Ishikawa (cell line): ENCODE results near the gene SLC13A4.
A peak's percentile ranks its signal among the peaks of the same experiment; 100 is the strongest.

Experiments used
- CEBPB ChIP-seq: IDR thresholded peaks from 2 replicates; pipeline ENCODE4 v1.6.1; 2012
- CREB1 ChIP-seq: IDR thresholded peaks from 2 replicates; pipeline ENCODE4 v1.6.1; 2012; ENCODE audit warnings: low read depth
- EGR1 ChIP-seq: IDR thresholded peaks from 2 replicates; pipeline ENCODE4 v1.6.1; 2012
- EP300 ChIP-seq: IDR thresholded peaks from 2 replicates; pipeline ENCODE4 v1.6.1; 2012; ENCODE audit warnings: borderline replicate concordance
- FOXM1 ChIP-seq: IDR thresholded peaks from 2 replicates; pipeline ENCODE4 v1.6.1; 2012; ENCODE audit warnings: low read depth, borderline replicate concordance
- NFIC ChIP-seq: IDR thresholded peaks from 2 replicates; pipeline ENCODE4 v1.6.1; 2012
- RAD21 ChIP-seq: IDR thresholded peaks from 2 replicates; pipeline ENCODE4 v1.6.1; 2012; ENCODE audit warnings: low read depth
- REST ChIP-seq: IDR thresholded peaks from 2 replicates; pipeline ENCODE4 v1.6.1; 2012; ENCODE audit warnings: low read depth, mild to moderate bottlenecking
- TAF1 ChIP-seq: IDR thresholded peaks from 2 replicates; pipeline ENCODE4 v1.6.1; 2012; ENCODE audit warnings: low read depth, mild to moderate bottlenecking
- TCF12 ChIP-seq: IDR thresholded peaks from 2 replicates; pipeline ENCODE4 v1.6.1; 2012; ENCODE audit warnings: low read depth
- TEAD4 ChIP-seq: IDR thresholded peaks from 2 replicates; pipeline ENCODE4 v1.6.1; 2012
- YY1 ChIP-seq: IDR thresholded peaks from 2 replicates; pipeline ENCODE4 v1.6.1; 2012; ENCODE audit warnings: low read depth
- ZBTB7A ChIP-seq: IDR thresholded peaks from 2 replicates; pipeline ENCODE4 v1.6.1; 2012; ENCODE audit warnings: low read depth
- TF ChIP-seq, protein P1 (sequence below): IDR thresholded peaks from 2 replicates; pipeline ENCODE4 v1.6.1; 2012
- TF ChIP-seq, protein P2 (sequence below): IDR thresholded peaks from 2 replicates; pipeline ENCODE4 v1.6.1; 2012

SLC13A4 gene

GRCh38 chr7:135728136-135728669, at the start of gene SLC13A4:
Gene SLC13A4 (minus strand): TSS chr7:135728186. CDS start chr7:135727496, 690 bp downstream.
- TF ChIP-seq RAD21, result no peak
- no peak for TF ChIP-seq FOXM1
- 0 out of 2 replicates have a peak, but pooled peaks have one; percentile 9 for TF ChIP-seq TAF1

DNA sequence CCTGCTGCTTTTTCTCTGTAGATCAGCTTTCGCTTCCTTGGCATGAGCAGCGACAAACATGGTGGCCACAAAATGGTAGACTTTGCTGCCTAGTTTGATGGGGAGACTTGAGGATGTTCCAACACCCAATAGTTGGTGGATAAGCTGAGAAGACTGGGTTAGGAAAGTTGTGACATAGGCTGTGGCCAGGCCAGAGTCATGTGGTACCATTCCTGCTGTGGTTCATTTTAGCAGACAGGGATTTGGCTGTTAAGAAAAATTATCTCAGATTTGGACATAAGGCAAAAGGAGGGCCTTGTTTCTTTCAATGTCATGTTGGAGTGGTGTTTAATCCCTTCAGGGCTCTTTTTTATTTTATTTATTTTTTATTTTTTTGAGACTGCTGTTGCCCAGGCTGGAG, 47.2 kb upstream of the SLC13A4 start:
- TF ChIP-seq ZBTB7A (no peak), REST (no peak), YY1 (no peak), TCF12 (no peak), EP300 (no peak), RAD21 (no peak), CEBPB (no peak), TEAD4 (no peak), EGR1 (no peak), FOXM1 (no peak), NFIC (no peak), CREB1 (no peak), TAF1 (no peak)
- TF ChIP-seq, protein P1, sequence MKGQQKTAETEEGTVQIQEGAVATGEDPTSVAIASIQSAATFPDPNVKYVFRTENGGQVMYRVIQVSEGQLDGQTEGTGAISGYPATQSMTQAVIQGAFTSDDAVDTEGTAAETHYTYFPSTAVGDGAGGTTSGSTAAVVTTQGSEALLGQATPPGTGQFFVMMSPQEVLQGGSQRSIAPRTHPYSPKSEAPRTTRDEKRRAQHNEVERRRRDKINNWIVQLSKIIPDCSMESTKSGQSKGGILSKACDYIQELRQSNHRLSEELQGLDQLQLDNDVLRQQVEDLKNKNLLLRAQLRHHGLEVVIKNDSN, result no peak
- TF ChIP-seq, protein P2, sequence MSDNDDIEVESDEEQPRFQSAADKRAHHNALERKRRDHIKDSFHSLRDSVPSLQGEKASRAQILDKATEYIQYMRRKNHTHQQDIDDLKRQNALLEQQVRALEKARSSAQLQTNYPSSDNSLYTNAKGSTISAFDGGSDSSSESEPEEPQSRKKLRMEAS, result no peak

DNA sequence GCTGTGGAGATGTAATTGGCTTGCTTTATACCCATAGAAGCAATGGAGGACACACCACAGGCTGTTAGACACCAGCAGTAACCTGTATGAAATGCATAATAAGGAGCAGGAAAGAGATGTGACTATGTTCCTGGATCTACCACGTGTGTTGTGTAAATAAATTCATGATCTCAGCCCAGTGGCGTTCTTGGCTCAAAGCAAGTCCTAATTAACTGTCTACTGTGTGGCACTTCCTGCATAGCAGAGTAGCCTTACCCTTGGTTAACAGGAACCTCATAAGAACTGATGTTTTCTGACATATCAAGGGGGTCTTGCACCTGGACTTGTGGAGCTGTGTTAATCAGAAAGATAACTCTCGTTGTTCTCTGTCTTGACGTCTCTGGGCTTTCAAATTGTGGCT, 46.3 kb upstream of the SLC13A4 start:
- TF ChIP-seq TEAD4 (peak; percentile 44), NFIC (peak; percentile 40), ZBTB7A (no peak)

GRCh38 chr7:135773464-135773863, 45.5 kb upstream of the SLC13A4 start:
- no peak for TF ChIP-seq TEAD4
- no peak for TF ChIP-seq REST
- no peak for TF ChIP-seq YY1
- no peak for TF ChIP-seq EP300
- TF ChIP-seq CREB1, result no peak
- no peak for TF ChIP-seq TAF1
- no peak for TF ChIP-seq TCF12

GRCh38 chr7:135772639-135773222, 44.7 kb upstream of the SLC13A4 start:
- TF ChIP-seq, protein P1, result no peak
- TF ChIP-seq RAD21, result no peak
- TF ChIP-seq TCF12, result no peak
- no peak for TF ChIP-seq TEAD4
- TF ChIP-seq EP300, result no peak
- no peak for TF ChIP-seq EGR1
- no peak for TF ChIP-seq FOXM1
- no peak for TF ChIP-seq CREB1
- no peak for TF ChIP-seq CEBPB
- TF ChIP-seq REST, result no peak
- no peak for TF ChIP-seq ZBTB7A
